ENCODE data around the gene TMEM220. TPM values are rescaled to one million over a fixed set of nuclear protein-coding genes. Genes with fewer than 3 reads are reported as not detected.

TMEM220 gene
- total RNA-seq, 1 experiment from 2014 or later, result not detected

DNA sequence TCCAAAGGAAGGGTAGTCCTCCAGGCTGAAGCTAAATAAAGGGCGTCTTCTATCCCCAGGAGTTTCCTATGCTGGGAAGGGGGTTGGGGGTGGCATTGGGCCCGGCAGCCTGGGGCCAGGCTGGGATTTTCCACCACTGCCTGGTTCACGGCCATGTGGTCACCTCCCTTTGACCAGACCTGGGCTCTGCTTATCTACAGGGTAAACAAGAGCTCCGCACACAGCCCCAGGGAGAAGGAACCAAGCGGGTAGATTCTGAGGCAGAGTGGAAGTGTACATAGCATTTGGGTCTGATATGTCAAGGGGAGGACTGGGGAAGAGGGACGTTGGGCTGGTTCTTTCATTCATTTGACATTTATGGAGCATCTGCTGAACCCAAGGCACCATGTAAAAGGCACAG, 27.2 kb upstream of the TMEM220 start:
- DNase-seq, result no peak
- Mint-ChIP-seq H3K9me3 (ENCODE audit: low read depth, unreplicated experiment) (no peaks in the 10 kb centered on the region), H3K27ac (ENCODE audit: unreplicated experiment) (no peak overlapping the region), H3K4me1 (ENCODE audit: low read depth, unreplicated experiment) (no peaks in the 10 kb centered on the region), H3K27me3 (ENCODE audit: unreplicated experiment) (peaks cover 39% of the 10 kb centered on the region), H3K4me3 (ENCODE audit: low read depth, unreplicated experiment) (no peak overlapping the region), H3K36me3 (ENCODE audit: insufficient read depth, unreplicated experiment) (no peaks in the 10 kb centered on the region)
- TF ChIP-seq, protein P1, sequence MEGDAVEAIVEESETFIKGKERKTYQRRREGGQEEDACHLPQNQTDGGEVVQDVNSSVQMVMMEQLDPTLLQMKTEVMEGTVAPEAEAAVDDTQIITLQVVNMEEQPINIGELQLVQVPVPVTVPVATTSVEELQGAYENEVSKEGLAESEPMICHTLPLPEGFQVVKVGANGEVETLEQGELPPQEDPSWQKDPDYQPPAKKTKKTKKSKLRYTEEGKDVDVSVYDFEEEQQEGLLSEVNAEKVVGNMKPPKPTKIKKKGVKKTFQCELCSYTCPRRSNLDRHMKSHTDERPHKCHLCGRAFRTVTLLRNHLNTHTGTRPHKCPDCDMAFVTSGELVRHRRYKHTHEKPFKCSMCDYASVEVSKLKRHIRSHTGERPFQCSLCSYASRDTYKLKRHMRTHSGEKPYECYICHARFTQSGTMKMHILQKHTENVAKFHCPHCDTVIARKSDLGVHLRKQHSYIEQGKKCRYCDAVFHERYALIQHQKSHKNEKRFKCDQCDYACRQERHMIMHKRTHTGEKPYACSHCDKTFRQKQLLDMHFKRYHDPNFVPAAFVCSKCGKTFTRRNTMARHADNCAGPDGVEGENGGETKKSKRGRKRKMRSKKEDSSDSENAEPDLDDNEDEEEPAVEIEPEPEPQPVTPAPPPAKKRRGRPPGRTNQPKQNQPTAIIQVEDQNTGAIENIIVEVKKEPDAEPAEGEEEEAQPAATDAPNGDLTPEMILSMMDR (IDR thresholded peaks at IDR 0.05; ENCODE audit: unreplicated experiment), result no peak
- intact Hi-C loops (cut with micrococcal nuclease; ENCODE audit: unreplicated experiment), result no loop called here
- BruUV-seq (replicated peaks), result no TSS peak
- CTCF ChIA-PET, result no interaction called here

DNA sequence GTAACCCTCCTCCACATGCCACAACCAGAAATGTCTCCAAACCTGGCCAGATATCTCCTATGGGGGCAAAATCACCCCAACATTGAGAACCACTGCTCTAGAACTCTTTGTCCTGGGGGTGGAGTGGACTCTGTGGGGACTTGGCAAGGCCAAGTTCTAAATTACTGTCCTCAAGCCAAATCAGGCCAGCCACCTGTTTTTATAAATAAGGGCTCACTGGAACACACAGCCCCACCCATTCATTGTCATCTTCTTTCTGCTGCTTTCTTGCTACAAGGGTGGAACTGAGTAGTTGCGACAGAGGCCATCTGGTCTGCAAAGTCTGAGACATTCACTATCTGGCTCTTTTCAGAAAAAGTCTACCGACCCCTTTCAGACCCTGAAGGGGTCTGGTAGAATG, 26.8 kb upstream of the TMEM220 start:
- CTCF ChIA-PET, result no interaction called here

DNA sequence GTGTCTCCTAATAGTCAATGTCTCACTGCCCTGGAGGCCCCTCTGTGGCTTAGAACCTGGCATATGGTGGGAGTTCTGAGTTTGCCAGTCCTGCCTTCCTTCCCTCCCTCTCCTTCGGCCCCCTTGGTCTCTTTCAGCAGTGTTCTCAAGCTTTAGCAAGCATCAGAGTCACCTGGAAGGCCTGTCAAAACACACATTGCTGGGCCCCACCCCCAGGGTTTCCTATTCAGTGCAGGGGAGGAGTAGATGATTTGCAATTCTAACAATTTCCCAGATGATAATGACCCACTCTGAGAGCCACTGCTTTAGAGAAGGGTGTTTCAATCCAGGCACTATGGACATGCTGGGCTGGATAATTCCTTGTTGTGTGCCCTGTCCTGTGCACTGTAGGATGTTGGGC, 26.4 kb upstream of the TMEM220 start:
- Mint-ChIP-seq H3K4me1 (ENCODE audit: low read depth, unreplicated experiment) (no peaks in the 10 kb centered on the region), H3K27me3 (ENCODE audit: unreplicated experiment) (peaks cover 39% of the 10 kb centered on the region), H3K4me3 (ENCODE audit: low read depth, unreplicated experiment) (no peak overlapping the region), H3K27ac (ENCODE audit: unreplicated experiment) (no peak overlapping the region), H3K9me3 (ENCODE audit: low read depth, unreplicated experiment) (no peaks in the 10 kb centered on the region), H3K36me3 (ENCODE audit: insufficient read depth, unreplicated experiment) (no peaks in the 10 kb centered on the region)
- CTCF ChIA-PET, result interaction anchor here (0.7 kb wide), 1 partner anchor 34 kb away, joined by 6 read pairs; no protein-coding TSS in a partner anchor
- no peak for DNase-seq
- intact Hi-C loops (cut with micrococcal nuclease; ENCODE audit: unreplicated experiment), result no loop called here
- no TSS peak for BruUV-seq (replicated peaks)
- TF ChIP-seq, protein P1 (IDR thresholded peaks at IDR 0.05; ENCODE audit: unreplicated experiment), result no peak

More for the DNA sequence above, 26.8 kb upstream of the TMEM220 start:
- intact Hi-C loops (cut with micrococcal nuclease; ENCODE audit: unreplicated experiment), result no loop called here
- no peaks in the 10 kb centered on the region for H3K36me3 Mint-ChIP-seq (ENCODE audit: insufficient read depth, unreplicated experiment)
- no peak for DNase-seq
- H3K27ac Mint-ChIP-seq (ENCODE audit: unreplicated experiment), result no peak overlapping the region
- no peaks in the 10 kb centered on the region for H3K4me1 Mint-ChIP-seq (ENCODE audit: low read depth, unreplicated experiment)
- TF ChIP-seq, protein P1 (IDR thresholded peaks at IDR 0.05; ENCODE audit: unreplicated experiment), result no peak
- H3K9me3 Mint-ChIP-seq (ENCODE audit: low read depth, unreplicated experiment), result no peaks in the 10 kb centered on the region
- H3K4me3 Mint-ChIP-seq (ENCODE audit: low read depth, unreplicated experiment), result no peak overlapping the region
- peaks cover 39% of the 10 kb centered on the region for H3K27me3 Mint-ChIP-seq (ENCODE audit: unreplicated experiment)
- BruUV-seq (replicated peaks), result no TSS peak

DNA sequence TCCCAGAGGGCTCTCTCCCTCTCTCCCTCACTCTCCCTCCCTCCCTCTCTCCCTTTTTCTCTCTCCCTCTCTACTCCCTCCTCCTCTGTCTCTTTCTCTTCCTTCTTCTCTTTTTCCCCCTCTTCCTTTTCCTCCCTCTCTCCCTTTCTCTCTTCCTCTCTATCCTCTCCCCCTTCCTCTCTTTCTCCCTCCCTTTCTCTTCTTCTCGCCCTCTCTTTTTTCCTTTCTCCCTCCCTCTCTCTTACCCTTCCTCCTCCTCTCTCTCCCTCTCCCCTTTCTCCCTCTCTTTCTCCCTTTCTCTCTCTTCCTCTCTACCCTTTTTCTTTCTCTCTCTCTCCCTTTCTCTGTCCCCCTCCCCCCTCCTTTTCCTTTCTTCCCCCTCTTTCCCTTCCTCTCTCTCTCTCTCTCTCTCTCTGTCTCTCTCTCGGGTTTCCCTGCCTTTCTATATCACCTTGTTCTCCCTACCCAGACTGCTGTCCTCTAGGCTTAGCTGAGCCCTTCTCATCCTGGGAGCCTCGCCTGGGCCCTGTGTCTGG, 25.8 kb upstream of the TMEM220 start:
- H3K36me3 Mint-ChIP-seq (ENCODE audit: insufficient read depth, unreplicated experiment), result no peaks in the 10 kb centered on the region
- CTCF ChIA-PET, result interaction anchor here (0.7 kb wide), 1 partner anchor 35 kb away, joined by 6 read pairs; no protein-coding TSS in a partner anchor
- TF ChIP-seq, protein P1 (IDR thresholded peaks at IDR 0.05; ENCODE audit: unreplicated experiment), result no peak
- BruUV-seq (replicated peaks), result no TSS peak
- no peak overlapping the region for H3K4me3 Mint-ChIP-seq (ENCODE audit: low read depth, unreplicated experiment)
- intact Hi-C loops (cut with micrococcal nuclease; ENCODE audit: unreplicated experiment), result no loop called here
- no peaks in the 10 kb centered on the region for H3K9me3 Mint-ChIP-seq (ENCODE audit: low read depth, unreplicated experiment)
- DNase-seq, result no peak
- no peak overlapping the region for H3K27ac Mint-ChIP-seq (ENCODE audit: unreplicated experiment)
- peaks cover 39% of the 10 kb centered on the region for H3K27me3 Mint-ChIP-seq (ENCODE audit: unreplicated experiment)
- no peaks in the 10 kb centered on the region for H3K4me1 Mint-ChIP-seq (ENCODE audit: low read depth, unreplicated experiment)
